Hematopoietic multipotent progenitor cell treated with erythropoietin and hydrocortisone succinate and interleukin-3 and kit ligand, for 8 days (in vitro differentiated cells): ENCODE results near the gene ACIN1.
A peak's percentile ranks its signal among the peaks of the same experiment; 100 is the strongest.
"Not testable (repeated sequence)": the region's sequence is repeated elsewhere in the genome, so short reads cannot be mapped to it uniquely, and the experiment has no call there.

ENCODE experiments used
- DNase-seq: peaks from one replicate; pipeline ENCODE4 v3.0.0-alpha.2; 2015

ACIN1 gene

GRCh38 chr14:23121361-23121771 is 26.4 kb upstream of the ACIN1 start:
- DNase-seq, result no peak

DNA sequence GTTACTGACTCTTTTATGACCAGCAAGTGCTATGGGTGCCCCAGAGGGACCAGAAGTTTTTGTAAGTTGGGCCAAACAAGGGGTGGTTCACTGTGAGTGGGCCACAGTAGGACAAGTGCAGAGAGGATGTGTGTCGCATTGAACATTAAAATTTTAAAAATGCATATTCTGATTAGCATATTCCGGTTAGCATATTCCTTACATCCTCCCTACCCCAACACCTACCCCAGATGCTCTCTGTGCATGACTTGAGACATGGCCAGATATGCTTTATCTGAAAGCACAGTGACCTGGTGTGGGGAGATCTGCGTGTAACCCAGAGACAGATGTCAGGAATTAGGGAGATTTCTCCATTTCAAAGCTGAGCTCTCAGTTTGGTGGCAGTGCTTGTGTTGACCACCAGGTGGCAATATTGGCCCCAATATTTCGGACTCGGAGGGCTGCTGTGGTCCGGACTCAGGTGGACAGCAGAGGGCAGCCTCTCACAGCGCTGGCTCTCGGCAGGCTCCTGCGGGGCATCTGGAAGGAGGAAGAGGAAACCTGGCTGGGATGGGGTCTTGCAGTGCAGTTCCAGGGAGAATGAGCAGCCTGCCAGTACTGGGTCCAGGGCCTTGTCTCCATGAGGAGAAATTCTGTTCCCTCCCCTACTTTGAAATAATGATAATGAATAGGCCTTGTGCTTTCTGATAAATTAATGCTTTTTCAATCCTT is 25.8 kb upstream of the ACIN1 start:
- peak; percentile 89 for DNase-seq

DNA sequence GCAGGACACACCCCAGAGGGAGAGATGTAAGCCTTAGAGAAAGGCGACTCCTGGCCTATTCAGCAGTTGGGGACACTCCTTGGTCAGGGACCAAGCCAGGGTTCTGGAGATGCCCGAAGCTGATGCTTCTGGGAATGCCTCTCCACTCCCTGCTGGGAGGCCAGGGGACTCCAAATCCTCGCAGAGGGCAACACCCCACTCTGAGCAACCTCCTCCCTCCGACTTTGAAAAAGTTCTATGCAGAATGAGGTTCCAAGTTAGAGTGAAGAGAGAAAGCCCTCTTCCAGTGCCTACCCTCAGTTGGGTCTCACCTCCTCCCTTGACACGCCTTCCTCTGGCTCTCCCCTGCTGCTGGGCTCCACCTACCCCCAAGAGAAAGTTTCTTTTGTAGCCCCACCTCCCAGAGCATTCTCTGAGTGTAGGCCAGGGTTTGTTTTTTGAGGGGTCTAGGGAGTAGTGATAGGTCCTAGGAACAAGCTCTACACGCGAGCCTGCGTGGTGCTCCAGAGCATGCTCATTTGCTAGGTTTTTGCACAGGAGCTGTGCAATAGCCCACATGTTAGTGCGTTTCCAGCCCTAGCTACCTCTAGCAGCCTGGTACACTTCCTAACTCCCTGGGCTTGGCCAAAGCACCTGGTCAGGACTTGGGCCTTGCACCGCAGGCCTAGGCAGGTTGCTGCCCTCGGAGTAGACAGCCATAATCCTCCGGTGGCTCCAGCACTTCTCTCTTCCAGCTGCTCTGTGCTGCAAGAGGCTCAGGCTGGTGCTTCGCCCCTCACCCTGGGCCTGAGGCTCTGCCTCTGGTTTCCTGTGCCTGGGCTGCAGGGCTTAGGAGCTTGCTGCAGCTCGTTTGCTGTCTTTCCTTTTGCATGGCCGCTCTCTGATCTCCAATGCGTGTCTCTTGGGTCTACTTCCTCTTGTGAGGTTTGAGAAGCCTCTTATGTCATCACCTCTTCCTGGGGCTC is 24.7 kb upstream of the ACIN1 start:
- DNase-seq, result no peak

DNA sequence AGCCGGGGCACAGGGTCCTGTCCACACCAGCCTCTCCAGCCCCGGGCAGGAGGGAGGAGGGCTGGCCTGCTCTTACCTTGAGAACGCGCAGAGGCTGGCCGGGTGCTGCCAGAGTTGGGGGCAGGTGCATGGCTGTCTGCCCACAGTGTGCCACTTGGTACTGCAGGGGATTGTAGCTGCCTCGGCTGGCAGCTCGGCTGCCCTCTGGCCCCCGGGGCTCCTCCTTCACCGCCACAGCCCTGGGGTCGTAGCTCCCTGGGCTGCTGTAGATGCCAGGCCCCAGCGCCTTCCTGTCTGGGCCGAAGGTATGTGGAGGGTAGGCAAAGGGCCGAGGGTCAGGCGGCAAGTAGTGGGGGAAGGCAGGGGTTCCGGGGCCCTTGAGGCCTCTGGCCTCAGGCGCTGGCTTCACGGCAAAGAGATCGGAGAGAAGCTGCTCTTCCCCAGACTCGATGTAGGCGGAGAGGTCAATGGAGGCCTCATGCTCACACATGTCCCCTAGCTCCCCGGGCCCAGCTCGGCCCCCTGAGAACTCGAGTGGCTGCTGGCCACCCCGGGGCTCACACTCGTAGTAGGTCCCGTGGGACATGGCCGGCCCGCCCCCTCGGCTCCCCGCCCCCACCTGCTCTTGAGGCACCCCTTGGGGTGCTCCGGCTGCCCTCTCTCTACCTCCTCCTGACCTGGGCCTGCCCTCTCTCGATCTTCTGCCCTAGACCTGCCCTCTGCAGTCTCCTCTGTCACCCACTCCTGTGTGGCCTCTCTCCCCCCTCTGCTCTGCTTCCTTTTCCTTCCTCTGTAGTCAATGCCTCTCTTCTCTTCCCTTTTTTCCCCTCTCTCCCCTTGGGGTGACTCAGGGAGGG is 23.8 kb upstream of the ACIN1 start, which contains the start of gene CEBPE:
CEBPE (minus strand) TSS at position 750 of the 857 bp plus-strand sequence; CDS start at position 586, 164 bp downstream.
- DNase-seq, result no peak

DNA sequence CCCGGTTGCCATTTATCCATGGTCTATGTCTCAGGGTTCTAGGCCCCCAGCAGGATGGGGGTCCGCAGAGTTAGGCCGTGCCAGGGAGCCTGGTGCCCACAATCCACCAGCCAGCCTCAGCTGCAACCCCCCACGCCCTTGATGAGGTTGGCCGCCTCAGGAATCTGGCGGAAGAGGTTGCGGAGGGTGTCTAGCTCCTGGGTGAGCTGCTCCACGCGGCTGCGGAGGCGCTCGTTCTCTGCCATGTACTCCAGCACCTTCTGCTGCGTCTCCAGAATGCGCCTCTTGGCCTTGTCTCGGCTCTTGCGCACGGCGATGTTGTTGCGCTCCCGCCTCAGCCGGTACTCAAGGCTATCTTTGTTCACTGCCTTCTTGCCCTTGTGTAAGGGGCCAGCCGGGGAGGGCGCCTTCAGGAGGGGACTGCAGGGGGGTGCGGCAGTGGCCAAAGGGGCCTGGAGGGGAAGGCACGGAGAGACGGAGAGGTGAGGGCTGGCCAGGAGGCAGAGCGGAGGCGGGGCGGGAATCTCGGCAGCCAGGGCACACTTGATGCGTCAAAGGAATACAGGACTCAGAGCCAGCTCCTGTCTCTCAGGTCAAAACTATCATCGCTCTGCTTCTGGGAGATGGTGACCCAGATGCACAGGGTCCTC is 22.6 kb upstream of the ACIN1 start:
- no peak for DNase-seq

DNA sequence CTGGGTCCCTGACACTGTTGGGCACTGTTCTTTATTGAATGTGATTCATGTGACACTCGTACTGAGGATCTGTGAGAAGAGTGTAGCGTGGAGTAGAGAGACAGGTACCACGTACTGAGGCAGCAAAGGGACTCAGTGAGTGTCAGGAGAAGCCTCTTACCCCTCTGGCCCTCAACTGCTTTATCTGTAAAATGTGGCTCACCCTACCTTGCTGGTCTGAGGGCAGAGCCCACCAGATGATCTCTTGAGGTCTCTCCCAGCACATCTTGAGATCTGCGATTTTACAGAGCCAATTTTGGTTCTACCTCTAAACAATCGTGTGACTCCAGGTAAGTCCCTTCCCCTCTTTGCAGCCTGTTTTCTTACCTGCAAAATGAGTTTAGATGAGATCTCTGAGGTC is 21.0 kb upstream of the ACIN1 start:
- DNase-seq, result no peak

DNA sequence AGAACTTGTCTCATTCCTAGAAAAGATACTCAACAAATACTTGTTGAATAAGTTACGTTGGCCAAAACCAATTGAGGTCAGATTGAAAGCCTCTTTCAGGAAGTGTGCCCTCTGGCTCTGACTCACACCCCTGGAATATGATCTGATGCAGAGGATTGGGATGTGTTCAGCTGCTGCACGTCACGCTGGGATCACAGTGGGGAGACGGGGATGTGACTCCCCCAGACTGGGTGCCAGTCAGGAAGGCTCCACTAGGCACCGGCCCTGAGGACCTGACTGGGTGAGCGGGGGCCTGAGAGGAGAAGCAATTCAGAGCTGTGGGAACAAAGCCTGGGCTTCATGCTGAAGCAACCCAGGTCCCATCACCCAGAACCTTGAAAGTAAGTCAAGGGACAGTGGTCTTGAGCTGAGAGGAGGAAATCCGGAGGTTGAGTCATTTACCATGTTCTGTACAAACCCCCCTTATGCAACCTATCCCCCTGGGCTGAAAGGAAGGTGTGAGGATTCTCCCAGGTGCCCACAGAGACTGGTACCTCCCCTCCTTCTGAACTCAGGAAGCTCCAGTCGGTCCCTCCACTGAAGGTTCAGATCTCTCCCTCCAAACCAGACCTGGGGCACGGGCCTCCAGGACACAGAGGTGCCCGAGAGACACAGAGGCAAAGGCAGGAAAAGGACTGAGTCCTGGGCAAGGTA is 20.2 kb upstream of the ACIN1 start:
- no peak for DNase-seq

GRCh38 chr14:23114669-23115038 is 19.7 kb upstream of the ACIN1 start:
- DNase-seq, result no peak

DNA sequence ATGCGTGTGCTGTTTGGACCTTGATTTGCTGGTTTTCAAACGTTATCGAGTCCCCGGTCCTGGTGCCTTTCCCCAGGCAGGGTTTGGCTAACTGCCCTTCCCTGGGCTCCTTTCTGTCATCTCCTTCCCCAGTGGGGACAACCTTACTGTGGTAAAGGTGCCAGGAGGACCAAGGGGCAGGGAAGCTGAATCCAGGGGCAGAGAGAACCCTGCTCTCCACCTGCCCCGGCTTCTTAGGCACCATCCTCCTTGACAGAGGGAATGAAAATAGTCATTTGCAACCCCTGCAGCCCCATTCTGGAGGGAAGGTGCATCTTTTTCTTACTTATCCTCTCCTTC is 19.2 kb upstream of the ACIN1 start:
- DNase-seq, result no peak

DNA sequence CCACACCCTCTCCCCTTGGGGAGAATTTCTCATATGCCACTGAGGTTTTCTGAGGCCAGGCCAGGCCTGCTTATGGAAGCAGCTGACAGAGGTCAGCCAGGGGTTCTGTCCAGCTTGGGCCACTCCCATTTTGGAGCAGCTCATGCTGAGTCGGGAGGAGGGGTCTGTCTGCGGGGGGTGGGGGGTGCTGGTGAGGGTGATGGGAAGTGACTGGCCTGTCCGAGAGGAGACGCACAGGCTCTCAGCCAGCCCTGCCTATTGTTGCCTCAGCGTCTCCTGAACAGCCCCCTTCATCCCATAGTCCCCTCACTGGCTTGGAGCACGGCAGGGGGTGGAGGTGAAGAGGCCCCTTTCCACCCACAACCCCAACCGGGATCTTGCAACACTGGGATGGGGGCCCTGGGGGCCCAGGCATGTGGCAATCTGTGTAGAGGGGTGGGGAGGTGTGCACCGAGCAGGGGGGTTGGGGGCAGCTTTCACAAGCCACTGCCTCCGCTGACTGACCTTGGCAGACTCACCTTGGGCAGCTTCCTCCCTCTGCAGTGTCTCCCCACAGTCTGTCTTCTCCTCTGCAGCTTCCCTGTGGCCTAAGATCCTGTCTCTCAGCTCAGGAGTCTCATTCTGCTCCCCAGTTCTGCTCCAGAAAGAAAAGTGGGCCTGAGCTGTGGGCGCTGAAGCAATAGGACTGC is 18.6 kb upstream of the ACIN1 start:
- no peak for DNase-seq

DNA sequence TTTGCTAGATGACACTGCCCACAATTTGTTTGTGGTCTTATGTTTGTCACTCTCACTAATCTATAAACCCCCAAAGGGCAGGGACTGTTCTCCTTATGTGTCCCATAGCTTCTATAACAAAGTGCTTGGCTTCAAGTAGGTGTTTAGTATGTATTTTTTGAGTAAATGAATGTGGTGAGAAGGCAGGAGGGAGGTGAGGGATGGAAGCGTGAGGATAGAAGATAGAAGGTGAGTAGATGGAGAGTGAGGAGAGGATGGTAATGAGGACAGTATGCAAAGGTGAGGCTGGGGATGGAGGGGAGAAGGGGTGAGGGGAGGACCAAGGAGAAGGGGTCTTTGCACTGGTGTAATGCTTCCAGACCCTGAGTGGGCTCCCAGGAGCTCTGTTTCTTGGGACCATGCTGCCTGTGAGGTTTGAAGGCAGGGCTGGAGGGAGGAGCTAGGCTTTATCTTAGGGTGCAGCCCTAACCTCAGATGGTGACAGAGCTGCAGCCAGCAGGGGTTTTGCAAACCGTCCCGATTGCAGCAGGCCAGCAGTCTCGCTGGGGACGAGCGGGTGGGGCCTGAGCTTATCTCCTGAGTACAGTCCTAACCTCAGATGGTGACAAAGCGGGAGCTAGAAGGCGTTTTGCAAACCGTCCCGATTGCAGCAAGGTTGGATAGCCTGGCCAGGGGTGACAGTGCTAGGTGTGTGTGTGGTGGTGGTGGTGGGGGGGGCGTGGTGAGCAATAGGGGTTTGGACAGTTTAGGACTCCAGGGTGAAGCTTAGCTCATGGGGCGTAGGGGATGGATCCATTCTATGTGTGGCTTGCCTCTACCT is 17.6 kb upstream of the ACIN1 start:
- peak; percentile 97 for DNase-seq

DNA sequence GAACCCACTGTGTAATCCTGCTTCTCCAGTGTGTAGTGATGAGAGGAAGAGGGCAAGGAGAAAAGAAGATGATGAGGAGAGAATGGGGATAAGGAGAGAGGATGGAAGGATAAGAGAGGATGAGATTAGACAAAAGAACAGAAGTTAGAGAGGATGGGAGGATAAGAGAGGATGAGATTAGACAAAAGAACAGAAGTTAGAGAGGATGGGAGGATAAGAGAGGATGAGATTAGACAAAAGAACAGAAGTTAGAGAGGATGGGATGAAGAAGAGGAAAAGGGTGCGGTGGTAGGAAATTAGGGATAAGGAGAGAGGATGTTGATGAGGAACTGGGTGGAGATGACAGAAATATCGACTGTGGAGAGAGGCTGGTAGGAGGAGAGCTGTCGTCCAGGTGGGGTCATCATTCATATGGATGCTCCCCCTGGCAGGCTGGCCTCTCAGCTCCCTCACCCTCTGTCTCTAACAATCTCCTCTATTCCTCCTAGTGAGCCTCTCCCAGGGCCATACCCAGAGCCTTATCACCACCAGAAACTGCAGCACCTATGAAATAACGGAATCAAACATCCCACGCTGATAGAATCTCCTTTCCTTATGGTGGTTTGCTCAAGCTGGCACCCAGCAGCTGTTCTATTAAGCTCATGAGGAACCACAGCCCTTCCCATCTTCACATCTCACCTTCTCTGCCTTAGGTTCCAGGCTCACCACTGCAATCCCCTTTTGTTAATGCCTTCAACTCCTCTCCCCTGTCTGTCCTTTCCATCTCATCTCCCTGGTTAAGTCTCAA is 15.8 kb upstream of the ACIN1 start:
- peak; percentile 45 for DNase-seq

- DNase-seq, result no peak
These were observed 14.8 kb upstream of the ACIN1 start for GRCh38 chr14:23109769-23110168.

GRCh38 chr14:23108169-23108568 is 13.2 kb upstream of the ACIN1 start:
- DNase-seq, result not testable (repeated sequence)

GRCh38 chr14:23107620-23108019 is 12.7 kb upstream of the ACIN1 start:
- not testable (repeated sequence) for DNase-seq

DNA sequence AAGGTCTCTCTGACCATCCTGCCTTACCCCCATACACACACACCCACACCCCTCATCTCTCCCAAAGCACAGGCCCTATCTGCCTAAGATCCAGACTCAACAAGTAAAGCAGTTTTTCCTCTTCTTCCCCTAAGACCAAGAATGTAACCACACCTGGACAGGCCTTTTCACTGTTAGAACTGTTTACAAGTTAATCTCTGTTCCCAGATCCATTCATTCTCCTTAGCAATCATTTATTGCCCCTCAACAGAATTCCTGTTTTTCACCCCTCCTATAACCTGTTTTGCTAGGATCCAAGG is 11.8 kb upstream of the ACIN1 start:
- DNase-seq, result no peak

DNA sequence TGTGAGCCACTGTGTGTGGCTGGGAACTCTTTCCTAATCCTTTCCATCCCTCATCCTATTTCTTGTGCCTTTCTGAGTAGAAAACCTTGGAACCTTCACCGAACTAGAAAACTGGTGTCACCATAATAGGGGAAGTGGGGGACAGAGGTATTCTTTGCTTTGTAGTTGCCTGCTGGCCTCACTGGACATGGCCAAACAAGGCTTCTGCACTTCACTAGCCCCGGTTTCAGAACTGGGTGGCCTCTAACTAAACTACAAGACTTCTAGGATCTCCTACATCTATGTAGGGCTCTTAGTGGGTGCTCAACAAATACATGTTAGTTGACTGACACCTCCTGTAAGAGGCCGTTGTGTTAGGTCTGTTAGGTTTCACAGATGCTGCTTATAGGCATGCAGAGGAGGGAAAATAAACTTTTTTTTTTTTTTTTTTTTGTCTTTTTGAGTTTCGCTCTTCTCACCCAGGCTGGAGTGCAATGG is 10.4 kb upstream of the ACIN1 start:
- DNase-seq, result no peak

DNA sequence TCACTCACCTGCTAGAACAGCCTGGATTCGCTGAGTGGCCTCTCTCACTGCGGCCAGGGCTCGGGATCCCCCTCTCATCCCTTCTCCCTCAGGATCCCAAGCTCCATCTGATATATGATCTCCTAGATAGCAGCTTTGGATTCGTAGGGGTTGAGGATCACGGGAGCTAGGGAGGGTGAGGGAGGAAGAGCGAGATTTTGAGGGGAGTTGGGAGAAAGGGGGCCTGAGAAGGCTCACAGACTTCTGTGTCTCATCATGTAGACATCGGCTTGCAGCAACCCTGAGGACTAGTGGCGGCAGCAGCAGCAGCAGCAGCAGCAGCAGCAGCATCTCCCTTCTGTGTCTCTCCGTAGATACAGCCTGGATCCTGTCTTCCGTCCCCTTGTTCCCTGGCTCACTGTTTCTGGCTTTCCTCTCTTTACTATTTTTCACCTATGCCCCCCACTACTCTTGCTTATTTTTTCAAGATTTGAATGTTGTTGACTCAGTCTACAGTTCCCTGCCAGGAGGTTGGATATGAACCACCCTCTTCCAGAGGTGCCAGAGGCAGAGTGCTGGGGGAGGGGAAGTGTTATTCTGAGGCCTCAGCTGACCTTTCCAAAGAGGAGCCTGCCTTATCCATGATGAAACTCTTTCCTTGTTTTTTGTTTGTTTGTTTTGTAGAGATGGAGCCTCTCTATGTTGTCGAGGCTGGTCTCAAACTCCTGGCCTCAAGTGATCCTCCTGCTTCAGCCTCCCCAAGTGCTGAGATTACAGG is 9.8 kb upstream of the ACIN1 start, which contains the start of gene CIROP:
CIROP (minus strand) TSS at position 399 of the 757 bp plus-strand sequence; CDS start at position 330, 69 bp downstream.
- no peak for DNase-seq
